Stomach (tissue), 9 donors: ENCODE results near the gene DNAH14. TPM values are rescaled to one million over a fixed set of nuclear protein-coding genes. Genes with fewer than 3 reads are reported as not detected.

Source experiments
- DNase-seq, 2 donors: peaks; one replicate each; pipeline versions ENCODE4 v3.0.0 to v3.0.0-alpha.2; 2013 to 2019
- H3K27ac ChIP-seq, 5 donors: fragments of 200-600 bp in 4 of 5; sonication (generic) in 4 of 5; one replicate each; pipeline ENCODE4 v1.5.1; 2013 to 2019; ENCODE audit warnings: mild to moderate bottlenecking in 1 of 5, moderate library complexity in 1 of 5
- H3K27me3 ChIP-seq, 3 donors: fragments of 200-600 bp; sonication (generic); one replicate each; pipeline ENCODE4 v1.5.1; 2017 to 2019; ENCODE audit warnings: mixed run types in 1 of 3
- H3K36me3 ChIP-seq, 4 donors: fragments of 200-600 bp; sonication (generic); 1 replicate in 3 of 4; 2 replicates in 1 of 4; pipeline ENCODE4 v1.5.1; 2016 to 2019
- H3K4me1 ChIP-seq, 4 donors: fragments of 200-600 bp; sonication (generic); one replicate each; pipeline ENCODE4 v1.5.1; 2016 to 2019
- H3K4me3 ChIP-seq, 4 donors: fragments of 200-600 bp; sonication (generic) in 3 of 4; one replicate each; pipeline ENCODE4 v1.5.1; 2016 to 2019; ENCODE audit warnings: mild to moderate bottlenecking in 1 of 4
- H3K9me3 ChIP-seq, 4 donors: fragments of 200-600 bp; sonication (generic); one replicate each; pipeline ENCODE4 v1.5.1; 2016 to 2019
- EP300 ChIP-seq: sonication (generic); formaldehyde crosslinking; IDR thresholded peaks from one replicate; pipeline ENCODE4 v1.6.1; 2017; ENCODE audit warnings: antibody characterized with exemption
- POLR2A ChIP-seq, 4 donors: fragments of 450-650 bp; IDR thresholded peaks; one replicate each; pipeline ENCODE4 v1.6.1; 2016; ENCODE audit warnings: antibody characterized with exemption in 4 of 4, control low read depth in 2 of 4, mild to moderate bottlenecking in 1 of 4, moderate library complexity in 1 of 4
- POLR2AphosphoS5 ChIP-seq, 3 donors: sonication (generic); formaldehyde crosslinking; IDR thresholded peaks; one replicate each; pipeline ENCODE4 v1.6.1; 2016; ENCODE audit warnings: antibody characterized with exemption in 3 of 3
- WGBS, 5 donors: extraction: QIAGEN DNeasy Blood & Tissue Kit in 3 of 5; methylation state at CpG; one replicate each; pipeline versions ENCODE4 v1.1.5 to v1.1.7; 2013 to 2018; 5-methylcytosine and 5-hydroxymethylcytosine counted together
- intact Hi-C: fragments of 100-400 bp; cut with DNase I; formaldehyde crosslinking; loops from one replicate; pipeline ENCODE4 v1.15.1; 2023; ENCODE audit warnings: low total_unique reads
- polyA plus RNA-seq, 3 donors: library from polyadenylated mRNA; stranded (reverse); fragments of 200-250 nt; gene quantifications; one replicate each; pipeline ENCODE4 v1.2.3, GENCODE V29; 2013
- total RNA-seq, 5 donors: library from RNA; depleted of rRNA; stranded (reverse); fragments of >200 nt; gene quantifications; one replicate each; pipeline versions ENCODE4 v1.1.0 to v1.2.3, GENCODE V29; 2014 to 2016
- TF ChIP-seq, protein P1 (sequence below), 7 experiments: fragments of 450-650 bp in 4 of 7; fragments of 200-600 bp in 3 of 7; sonication (generic) in 3 of 7; IDR thresholded peaks; one replicate each; pipeline ENCODE4 v1.5.1; 2016 to 2019; ENCODE audit warnings: antibody characterized with exemption in 7 of 7, control low read depth in 2 of 7, mild to moderate bottlenecking in 1 of 7
- donor health status: healthy with polysubstance abuse.
- donor health status: Bipolar disorder and iron deficiency.
- donor health status: healthy.

The DNAH14 gene
- total and polyA plus RNA-seq, 8 donors, result 1.7 to 158 (median 6.2) TPM

DNA sequence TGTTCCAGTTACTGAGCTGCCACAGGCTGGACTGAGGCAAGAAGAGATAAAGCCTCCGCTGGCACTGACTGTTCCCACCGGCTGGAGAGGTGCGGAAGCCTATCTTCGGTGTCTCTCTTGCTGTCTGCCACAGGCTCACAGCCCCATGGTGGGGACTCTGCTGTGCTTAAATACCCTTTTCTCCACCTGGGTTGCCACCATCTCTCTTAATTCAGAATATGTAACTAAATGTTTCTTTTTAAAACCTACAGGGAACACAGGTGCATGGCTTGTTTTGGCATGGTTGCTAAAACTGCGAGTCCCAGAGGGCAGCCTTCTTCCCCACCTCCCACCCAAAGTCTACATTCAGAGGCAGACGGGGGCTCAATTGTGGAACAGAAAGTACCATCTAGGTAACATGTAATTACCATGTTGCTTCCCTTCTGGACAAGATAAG lies 506.5 kb downstream of the DNAH14 start:
- peaks cover 0 to 4% (median 0%) of the 10 kb centered on the region in 4 donors for H3K9me3 ChIP-seq
- peaks cover 4 to 17% (median 9%) of the 10 kb centered on the region in 4 donors for H3K4me1 ChIP-seq
- 52 to 78% (median 58%) methylated on average over 6 of the region's 6 CpGs for WGBS, 5 donors
- no peaks in the 10 kb centered on the region for H3K36me3 ChIP-seq
- no peak overlapping the region for H3K4me3 ChIP-seq
- no peak for DNase-seq
- H3K27ac ChIP-seq, result no peak overlapping the region
- intact Hi-C loops, result no loop called here
- H3K27me3 ChIP-seq, result no peaks in the 10 kb centered on the region
- TF ChIP-seq POLR2AphosphoS5 (IDR thresholded peaks at IDR 0.05), result no peak
- TF ChIP-seq POLR2A (IDR thresholded peaks at IDR 0.05), result no peak
- TF ChIP-seq, protein P1, sequence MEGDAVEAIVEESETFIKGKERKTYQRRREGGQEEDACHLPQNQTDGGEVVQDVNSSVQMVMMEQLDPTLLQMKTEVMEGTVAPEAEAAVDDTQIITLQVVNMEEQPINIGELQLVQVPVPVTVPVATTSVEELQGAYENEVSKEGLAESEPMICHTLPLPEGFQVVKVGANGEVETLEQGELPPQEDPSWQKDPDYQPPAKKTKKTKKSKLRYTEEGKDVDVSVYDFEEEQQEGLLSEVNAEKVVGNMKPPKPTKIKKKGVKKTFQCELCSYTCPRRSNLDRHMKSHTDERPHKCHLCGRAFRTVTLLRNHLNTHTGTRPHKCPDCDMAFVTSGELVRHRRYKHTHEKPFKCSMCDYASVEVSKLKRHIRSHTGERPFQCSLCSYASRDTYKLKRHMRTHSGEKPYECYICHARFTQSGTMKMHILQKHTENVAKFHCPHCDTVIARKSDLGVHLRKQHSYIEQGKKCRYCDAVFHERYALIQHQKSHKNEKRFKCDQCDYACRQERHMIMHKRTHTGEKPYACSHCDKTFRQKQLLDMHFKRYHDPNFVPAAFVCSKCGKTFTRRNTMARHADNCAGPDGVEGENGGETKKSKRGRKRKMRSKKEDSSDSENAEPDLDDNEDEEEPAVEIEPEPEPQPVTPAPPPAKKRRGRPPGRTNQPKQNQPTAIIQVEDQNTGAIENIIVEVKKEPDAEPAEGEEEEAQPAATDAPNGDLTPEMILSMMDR (IDR thresholded peaks at IDR 0.05), result no peak
- no peak for TF ChIP-seq EP300

DNA sequence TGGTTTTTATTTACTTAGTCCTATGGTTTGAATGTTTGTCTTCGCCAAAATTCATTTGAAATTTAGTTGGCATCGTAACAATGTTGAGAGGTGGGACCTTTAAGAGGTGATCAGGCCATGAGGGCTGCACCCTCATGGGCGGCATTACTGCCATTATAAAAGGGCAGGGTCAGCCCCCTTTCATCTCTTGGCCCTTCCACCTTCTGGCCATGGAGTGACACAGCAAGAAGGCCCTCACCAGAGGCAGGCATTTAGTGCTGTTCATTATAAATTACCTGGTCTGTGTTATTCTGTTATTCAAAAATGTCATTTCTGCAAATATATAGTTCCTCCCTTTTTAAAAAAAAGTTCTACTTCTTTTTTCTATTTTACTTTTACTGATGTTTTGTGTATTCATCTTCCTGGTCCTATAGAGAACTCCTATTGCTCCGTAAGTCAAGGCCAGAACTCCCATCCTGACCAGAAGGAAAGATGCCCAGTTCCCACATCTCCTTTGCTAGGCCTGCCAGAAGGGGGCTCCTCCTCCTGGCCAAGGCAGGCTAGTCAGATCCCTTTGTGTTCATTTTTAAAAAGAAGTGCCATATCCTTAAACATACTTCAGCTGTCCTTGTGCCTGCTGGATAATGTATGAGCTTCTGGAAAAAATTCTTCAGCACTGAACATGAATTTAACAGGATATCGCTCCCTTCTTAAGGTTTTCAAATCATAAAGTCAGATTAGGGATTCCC lies 508.4 kb downstream of the DNAH14 start:
- DNase-seq, result peak in 1 of 2 donors; percentile 54
- TF ChIP-seq POLR2A (IDR thresholded peaks at IDR 0.05), result no peak
- TF ChIP-seq, protein P1 (IDR thresholded peaks at IDR 0.05), result peak in 1 of 7 experiments; percentile 15
- no peak overlapping the region for H3K4me3 ChIP-seq
- no peaks in the 10 kb centered on the region for H3K27me3 ChIP-seq
- no peaks in the 10 kb centered on the region for H3K36me3 ChIP-seq
- intact Hi-C loops, result no loop called here
- no peak overlapping the region for H3K27ac ChIP-seq
- 76 to 84% (median 80%) methylated on average over 5 of the region's 5 CpGs for WGBS, 5 donors
- H3K9me3 ChIP-seq, result no peaks in the 10 kb centered on the region
- H3K4me1 ChIP-seq, result peaks cover 19 to 36% (median 26%) of the 10 kb centered on the region in 4 donors

DNA sequence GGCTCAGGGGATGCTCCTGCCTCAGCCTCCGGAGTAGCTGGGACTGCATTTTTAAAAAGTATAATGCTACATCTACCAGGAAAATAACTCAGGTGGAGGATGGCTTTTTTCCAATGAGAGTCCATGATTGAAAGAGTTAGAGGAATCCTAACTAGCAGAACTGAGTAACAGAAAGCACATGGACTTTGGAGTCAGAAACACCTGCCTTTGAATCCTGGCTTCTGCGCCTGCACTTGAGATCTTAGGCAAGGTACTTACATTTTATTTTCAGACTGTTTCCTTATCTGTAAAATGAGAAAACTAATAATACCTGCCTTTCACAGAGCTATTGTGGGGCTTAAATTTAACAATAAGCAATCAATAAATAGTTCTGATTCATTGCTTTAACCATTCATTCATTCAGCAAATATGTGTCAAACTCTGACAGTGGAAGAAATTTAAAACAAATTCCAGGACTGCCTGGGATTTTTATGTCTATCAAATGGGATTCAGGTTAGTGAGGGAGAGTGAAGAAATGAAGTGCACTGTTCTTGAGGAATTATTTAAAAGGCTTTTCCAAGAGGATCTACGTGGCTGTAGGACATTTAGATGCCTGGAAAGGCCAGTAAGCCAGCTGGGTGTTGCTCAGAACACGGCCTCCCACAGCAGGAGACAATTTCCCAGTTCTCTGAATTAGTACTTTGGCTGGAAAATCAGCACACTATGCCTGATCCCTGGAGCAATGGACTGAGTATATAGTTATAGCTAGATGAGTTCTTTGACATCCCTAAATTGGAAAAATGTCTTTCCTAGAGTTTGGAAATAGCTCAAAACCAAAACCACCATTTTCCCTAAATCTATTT lies 511.1 kb downstream of the DNAH14 start:
- Histone ChIP-seq H3K4me1 (peaks cover 38 to 63% (median 51%) of the 10 kb centered on the region in 4 donors), H3K4me3 (no peak overlapping the region), H3K36me3 (no peaks in the 10 kb centered on the region), H3K9me3 (no peaks in the 10 kb centered on the region), H3K27ac (peak overlapping the region in 4 of 5 donors; percentile 62 to 90 (median 70)), H3K27me3 (no peaks in the 10 kb centered on the region)
- intact Hi-C loops, result no loop called here
- TF ChIP-seq POLR2AphosphoS5 (IDR thresholded peaks at IDR 0.05) (no peak), POLR2A (IDR thresholded peaks at IDR 0.05) (no peak), EP300 (no peak)
- TF ChIP-seq, protein P1 (IDR thresholded peaks at IDR 0.05), result no peak
- peak in 1 of 2 donors; percentile 67 for DNase-seq
- 61 to 72% (median 67%) methylated on average over 4 of the region's 4 CpGs for WGBS, 5 donors

DNA sequence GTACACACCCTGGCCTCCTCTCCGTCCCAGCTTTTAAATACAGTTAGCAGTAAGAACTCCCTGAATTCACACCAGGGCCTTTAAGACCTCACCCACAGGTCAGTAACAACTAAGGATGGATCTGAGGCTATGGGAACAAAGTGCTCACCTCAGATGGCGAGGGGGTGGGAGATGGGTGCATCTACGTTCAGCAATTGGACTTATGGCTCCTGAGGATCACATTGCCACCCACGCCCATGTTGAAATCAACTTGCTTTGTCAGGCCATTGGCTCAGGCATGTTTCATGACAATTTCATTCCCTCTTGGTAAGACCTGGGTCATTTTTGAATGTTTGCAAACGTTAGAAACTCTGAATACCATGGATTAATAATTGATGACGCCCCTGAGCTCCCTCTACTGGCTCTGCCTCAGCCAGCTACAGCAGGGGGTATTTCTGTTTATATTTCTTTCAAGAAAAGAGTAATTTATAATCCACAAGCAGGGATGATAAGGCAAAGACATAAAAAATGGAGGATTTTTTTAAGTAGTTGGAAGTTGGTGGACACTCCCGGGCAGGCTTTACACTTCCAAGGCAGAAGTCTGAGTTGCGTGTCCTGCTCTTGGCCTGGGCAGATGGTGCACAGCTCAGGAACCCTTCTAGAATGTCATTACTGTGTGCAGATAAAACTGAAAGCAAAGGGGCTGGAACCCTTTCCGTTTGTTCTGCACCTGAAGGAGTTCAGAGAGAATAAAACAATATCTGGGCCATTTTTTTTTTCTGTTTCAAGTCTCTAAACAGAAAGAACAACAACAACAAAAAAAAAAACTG lies 512.0 kb downstream of the DNAH14 start:
- Histone ChIP-seq H3K27ac (peak overlapping the region; percentile 38 to 90 (median 66)), H3K4me1 (peaks cover 48 to 72% (median 60%) of the 10 kb centered on the region in 4 donors), H3K9me3 (no peaks in the 10 kb centered on the region), H3K36me3 (no peaks in the 10 kb centered on the region), H3K4me3 (no peak overlapping the region), H3K27me3 (no peaks in the 10 kb centered on the region)
- 32 to 48% (median 38%) methylated on average over 9 of the region's 9 CpGs for WGBS, 5 donors
- TF ChIP-seq, protein P1 (IDR thresholded peaks at IDR 0.05), result peak in 2 of 7 experiments; percentile 9 to 16
- no peak for TF ChIP-seq POLR2A (IDR thresholded peaks at IDR 0.05)
- DNase-seq, result peak in 1 of 2 donors; percentile 68
- intact Hi-C loops, result no loop called here
